BLaER1 (cell line): ENCODE results near the gene HHAT.
"Not testable (repeated sequence)": the region's sequence is repeated elsewhere in the genome, so short reads cannot be mapped to it uniquely, and the experiment has no call there.

Source experiments
- H3K27ac ChIP-seq: shearing (Covaris generic); formaldehyde crosslinking; 2 replicates; pipeline ENCODE4 v1.8.1; 2022
- H3K27me3 ChIP-seq: shearing (Covaris generic); formaldehyde crosslinking; 2 replicates; pipeline ENCODE4 v1.8.1; 2022
- H3K36me3 ChIP-seq: shearing (Covaris generic); formaldehyde crosslinking; 2 replicates; pipeline ENCODE4 v1.8.1; 2022
- H3K4me1 ChIP-seq: shearing (Covaris generic); formaldehyde crosslinking; 2 replicates; pipeline ENCODE4 v1.8.1; 2022
- H3K4me2 ChIP-seq: shearing (Covaris generic); formaldehyde crosslinking; 2 replicates; pipeline ENCODE4 v1.8.1; 2022
- H3K4me3 ChIP-seq: shearing (Covaris generic); formaldehyde crosslinking; 2 replicates; pipeline ENCODE4 v1.8.1; 2022
- H3K9ac ChIP-seq: shearing (Covaris generic); formaldehyde crosslinking; 2 replicates; pipeline ENCODE4 v1.8.1; 2022
- H3K9me3 ChIP-seq: shearing (Covaris generic); formaldehyde crosslinking; 2 replicates; pipeline ENCODE4 v1.8.1; 2022
- H4K20me1 ChIP-seq: shearing (Covaris generic); formaldehyde crosslinking; 2 replicates; pipeline ENCODE4 v1.8.1; 2022
- Cebpa-rat ChIP-seq: shearing (Covaris generic); IDR thresholded peaks from 2 replicates; pipeline ENCODE4 v1.8.1; 2022

The HHAT gene

GRCh38 chr1:210657806-210658205 lies 329.1 kb downstream of the HHAT start:
- no peak overlapping the region for H3K4me3 ChIP-seq
- no peak overlapping the region for H3K27ac ChIP-seq
- H3K9ac ChIP-seq: no peak overlapping the region
- H4K20me1 ChIP-seq: no peaks in the 10 kb centered on the region
- H3K27me3 ChIP-seq: no peaks in the 10 kb centered on the region
- TF ChIP-seq Cebpa-rat: no peak
- no peaks in the 10 kb centered on the region for H3K4me1 ChIP-seq
- H3K4me2 ChIP-seq: no peak overlapping the region
- no peaks in the 10 kb centered on the region for H3K36me3 ChIP-seq
- no peaks in the 10 kb centered on the region for H3K9me3 ChIP-seq

- not testable (repeated sequence) for H3K27ac ChIP-seq, H3K36me3 ChIP-seq, H3K27me3 ChIP-seq, H3K4me2 ChIP-seq, H4K20me1 ChIP-seq, H3K9me3 ChIP-seq, H3K4me3 ChIP-seq, H3K4me1 ChIP-seq, H3K9ac ChIP-seq
Measured at GRCh38 chr1:210661520-210661919, 332.8 kb downstream of the HHAT start.

GRCh38 chr1:210662291-210663050 lies 333.8 kb downstream of the HHAT start:
- no peak for TF ChIP-seq Cebpa-rat
- no peaks in the 10 kb centered on the region for H3K4me1 ChIP-seq

GRCh38 chr1:210663730-210664573 lies 335.2 kb downstream of the HHAT start:
- no peak overlapping the region for H3K27ac ChIP-seq
- no peak for TF ChIP-seq Cebpa-rat
- no peaks in the 10 kb centered on the region for H3K27me3 ChIP-seq
- no peak overlapping the region for H3K9ac ChIP-seq
- no peaks in the 10 kb centered on the region for H4K20me1 ChIP-seq
- H3K4me2 ChIP-seq: no peak overlapping the region
- H3K4me1 ChIP-seq: no peaks in the 10 kb centered on the region
- no peak overlapping the region for H3K4me3 ChIP-seq
- H3K36me3 ChIP-seq: no peaks in the 10 kb centered on the region
- no peaks in the 10 kb centered on the region for H3K9me3 ChIP-seq

More at GRCh38 chr1:210662291-210663050, 333.8 kb downstream of the HHAT start:
- Histone ChIP-seq H3K27ac (no peak overlapping the region), H3K4me2 (no peak overlapping the region), H3K9me3 (no peaks in the 10 kb centered on the region), H3K4me3 (no peak overlapping the region), H3K9ac (no peak overlapping the region), H4K20me1 (no peaks in the 10 kb centered on the region), H3K27me3 (no peaks in the 10 kb centered on the region), H3K36me3 (no peaks in the 10 kb centered on the region)

GRCh38 chr1:210669951-210670350 lies 341.2 kb downstream of the HHAT start:
- H3K9me3 ChIP-seq: no peaks in the 10 kb centered on the region
- no peak overlapping the region for H3K4me2 ChIP-seq

GRCh38 chr1:210674151-210674550 lies 345.4 kb downstream of the HHAT start:
- no peak overlapping the region for H3K27ac ChIP-seq
- no peaks in the 10 kb centered on the region for H4K20me1 ChIP-seq
- no peak overlapping the region for H3K4me2 ChIP-seq
- H3K36me3 ChIP-seq: no peaks in the 10 kb centered on the region
- no peak for TF ChIP-seq Cebpa-rat
- no peaks in the 10 kb centered on the region for H3K27me3 ChIP-seq
- H3K4me1 ChIP-seq: no peaks in the 10 kb centered on the region
- no peak overlapping the region for H3K9ac ChIP-seq
- H3K4me3 ChIP-seq: no peak overlapping the region
- no peaks in the 10 kb centered on the region for H3K9me3 ChIP-seq

More at GRCh38 chr1:210669951-210670350, 341.2 kb downstream of the HHAT start:
- no peaks in the 10 kb centered on the region for H4K20me1 ChIP-seq
- H3K27me3 ChIP-seq: no peaks in the 10 kb centered on the region
- no peaks in the 10 kb centered on the region for H3K36me3 ChIP-seq
- H3K9ac ChIP-seq: no peak overlapping the region
- H3K4me3 ChIP-seq: no peak overlapping the region
- no peak for TF ChIP-seq Cebpa-rat
- H3K27ac ChIP-seq: no peak overlapping the region
- H3K4me1 ChIP-seq: no peaks in the 10 kb centered on the region

GRCh38 chr1:210676539-210676938 lies 347.8 kb downstream of the HHAT start:
- H3K27ac ChIP-seq: no peak overlapping the region
- no peaks in the 10 kb centered on the region for H3K27me3 ChIP-seq
- no peak overlapping the region for H3K4me2 ChIP-seq
- H3K9me3 ChIP-seq: no peaks in the 10 kb centered on the region
- no peaks in the 10 kb centered on the region; the same call in 1 of the 2 replicates for H3K36me3 ChIP-seq
- no peak for TF ChIP-seq Cebpa-rat
- H3K4me1 ChIP-seq: no peaks in the 10 kb centered on the region
- H4K20me1 ChIP-seq: no peaks in the 10 kb centered on the region
- H3K4me3 ChIP-seq: no peak overlapping the region
- no peak overlapping the region for H3K9ac ChIP-seq

- Histone ChIP-seq H3K27me3 (no peaks in the 10 kb centered on the region), H3K27ac (no peak overlapping the region), H3K4me1 (no peaks in the 10 kb centered on the region), H3K9me3 (no peaks in the 10 kb centered on the region), H3K4me3 (no peak overlapping the region), H3K4me2 (no peak overlapping the region), H3K9ac (no peak overlapping the region), H3K36me3 (no peaks in the 10 kb centered on the region; the same call in 1 of the 2 replicates), H4K20me1 (no peaks in the 10 kb centered on the region)
- TF ChIP-seq Cebpa-rat: no peak
Measured at GRCh38 chr1:210677533-210677932, 348.8 kb downstream of the HHAT start.

- H4K20me1 ChIP-seq: no peaks in the 10 kb centered on the region
- no peak overlapping the region for H3K4me2 ChIP-seq
- TF ChIP-seq Cebpa-rat: no peak
- no peaks in the 10 kb centered on the region; the same call in 1 of the 2 replicates for H3K36me3 ChIP-seq
- no peaks in the 10 kb centered on the region for H3K4me1 ChIP-seq
- no peak overlapping the region for H3K4me3 ChIP-seq
- H3K27me3 ChIP-seq: no peaks in the 10 kb centered on the region
- no peaks in the 10 kb centered on the region for H3K9me3 ChIP-seq
- no peak overlapping the region for H3K9ac ChIP-seq
- H3K27ac ChIP-seq: no peak overlapping the region
Measured at GRCh38 chr1:210678306-210678705, 349.6 kb downstream of the HHAT start.

GRCh38 chr1:210681158-210681557 lies 352.5 kb downstream of the HHAT start:
- TF ChIP-seq Cebpa-rat: no peak
- Histone ChIP-seq H3K4me3 (no peak overlapping the region), H3K4me2 (no peak overlapping the region), H3K36me3 (no peaks in the 10 kb centered on the region; the same call in 1 of the 2 replicates), H3K27me3 (no peaks in the 10 kb centered on the region), H4K20me1 (no peaks in the 10 kb centered on the region), H3K9ac (no peak overlapping the region), H3K27ac (no peak overlapping the region), H3K4me1 (peaks cover 7% of the 10 kb centered on the region), H3K9me3 (no peaks in the 10 kb centered on the region)
